Jurkat, Clone E6-1 (cell line): ENCODE results near the gene IGIP.

Experiments
- DNase-seq: peaks from one replicate; pipeline ENCODE4 v3.0.0-alpha.2; 2011; ENCODE audit warnings: low read depth, low spot score
- H3K4me3 ChIP-seq: 2 replicates; pipeline ENCODE4 v1.5.1; 2011; ENCODE audit warnings: mild to moderate bottlenecking, low read length, control low read depth, moderate library complexity

Gene IGIP

GRCh38 chr5:140133514-140134167, 7.9 kb downstream of the IGIP start:
- H3K4me3 ChIP-seq, result no peak overlapping the region
- no peak for DNase-seq

DNA sequence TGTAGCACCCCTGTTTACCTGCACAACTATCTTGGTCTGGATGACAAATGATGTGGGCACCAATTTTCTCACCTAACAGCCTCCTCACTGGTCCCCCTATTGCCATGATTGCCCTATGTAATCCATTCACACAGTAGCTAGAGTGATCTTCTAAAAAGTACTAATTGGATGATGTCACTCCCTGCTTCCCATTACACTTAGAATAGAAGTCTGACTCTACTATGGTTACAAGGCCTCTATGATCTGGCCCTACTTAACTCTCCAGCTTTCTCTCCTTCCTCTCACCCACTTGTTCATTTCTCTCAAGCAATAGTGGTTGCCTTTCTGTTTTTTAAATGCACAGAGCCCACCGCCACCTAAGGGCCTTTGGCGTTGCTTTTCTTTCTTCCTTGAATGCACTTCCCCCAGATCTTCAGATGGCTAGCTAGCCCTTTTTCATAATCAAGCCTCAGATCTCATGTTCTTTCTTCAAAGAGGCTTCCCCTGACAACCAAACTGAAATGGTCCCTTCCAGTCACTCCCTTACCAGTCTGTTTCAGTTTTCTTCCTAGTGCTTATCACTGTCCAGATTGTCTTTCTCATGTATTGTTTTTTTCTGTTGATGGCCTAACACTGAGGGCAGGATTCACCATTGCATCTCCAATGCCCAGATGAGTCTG, 8.7 kb downstream of the IGIP start:
- no peak overlapping the region for H3K4me3 ChIP-seq
- DNase-seq, result no peak

DNA sequence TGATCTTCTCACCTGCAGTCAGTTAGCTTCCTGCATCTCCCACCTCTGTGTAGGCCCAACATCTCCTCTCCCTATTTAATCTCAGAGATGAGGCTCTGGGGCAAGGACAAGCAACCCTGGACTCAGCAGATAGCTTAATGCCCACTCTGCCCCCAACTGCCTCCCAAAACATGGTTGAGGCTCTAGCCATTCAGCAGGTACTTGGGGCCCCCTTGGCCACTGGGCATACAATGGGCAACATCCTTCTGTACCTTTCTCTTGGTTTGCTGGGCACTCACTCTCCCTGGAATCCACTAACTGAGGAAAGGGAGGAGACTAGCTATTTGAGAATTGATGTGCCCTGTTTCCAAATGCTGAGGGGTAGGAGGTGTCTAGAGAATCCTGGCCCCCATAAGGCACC, 9.4 kb downstream of the IGIP start:
- H3K4me3 ChIP-seq, result no peak overlapping the region
- no peak for DNase-seq

GRCh38 chr5:140136624-140137023, 10.9 kb downstream of the IGIP start:
- H3K4me3 ChIP-seq, result no peak overlapping the region
- peak; percentile 61 for DNase-seq

DNA sequence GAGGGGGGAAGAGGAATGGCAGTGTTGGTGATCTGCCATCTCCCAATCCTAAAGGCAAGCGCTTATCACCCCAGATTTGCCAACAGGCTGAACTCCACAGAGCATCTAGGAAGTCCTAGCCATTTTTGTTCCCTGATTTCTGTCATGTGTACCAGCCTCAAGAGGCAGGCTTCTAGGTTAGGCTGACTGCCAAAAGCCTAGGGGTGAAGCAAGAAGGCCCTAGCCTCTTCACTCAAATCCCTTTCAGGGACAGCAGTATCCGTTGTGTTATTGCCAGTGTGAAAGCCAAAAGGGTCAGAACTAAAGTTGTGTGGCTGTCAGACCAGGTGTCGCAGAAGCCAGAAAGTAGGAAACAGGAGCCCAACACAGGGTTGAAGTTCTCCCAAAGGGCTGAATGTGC, 14.7 kb downstream of the IGIP start:
- no peak for DNase-seq
- no peak overlapping the region for H3K4me3 ChIP-seq

DNA sequence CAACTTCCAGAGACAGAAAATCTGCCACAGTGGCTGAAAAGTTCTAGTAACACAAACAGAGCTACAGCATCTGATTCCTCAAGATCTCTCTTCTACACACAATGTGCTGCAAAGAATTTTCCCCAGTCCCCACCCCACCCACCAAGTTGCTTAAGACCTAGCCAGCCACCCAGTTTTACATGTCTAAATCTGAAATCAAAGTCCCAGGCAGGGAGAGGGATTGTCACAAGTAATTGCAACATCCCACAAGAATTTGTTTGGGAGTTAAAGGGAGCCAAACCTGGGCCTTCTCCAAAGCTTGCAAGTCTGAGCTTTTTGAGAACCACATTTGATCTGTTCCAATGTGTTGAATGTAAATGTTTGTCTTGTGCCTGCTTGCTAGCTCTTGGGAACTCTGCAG, 15.5 kb downstream of the IGIP start:
- H3K4me3 ChIP-seq, result no peak overlapping the region
- no peak for DNase-seq

DNA sequence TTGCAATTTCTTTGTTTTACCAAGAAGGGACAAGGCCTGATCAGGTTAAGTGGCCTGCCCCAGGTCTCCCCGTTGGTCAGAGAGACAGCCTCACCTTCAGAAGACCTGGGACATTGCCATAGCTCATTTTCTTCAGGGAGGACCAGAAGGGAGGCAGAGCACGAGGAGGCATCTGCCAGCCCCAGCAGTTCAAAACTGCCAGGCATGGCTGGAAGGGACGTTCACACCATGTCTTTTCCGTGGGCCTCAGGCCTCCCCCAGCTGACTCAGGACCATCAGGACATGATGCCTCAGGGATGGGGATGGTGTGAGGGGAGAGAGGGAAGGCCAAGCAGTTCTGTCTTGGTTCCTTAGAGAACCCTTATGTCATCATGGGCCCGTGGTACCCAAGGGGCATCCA, 16.5 kb downstream of the IGIP start:
- DNase-seq, result no peak
- no peak overlapping the region for H3K4me3 ChIP-seq

- no peak for DNase-seq
- no peak overlapping the region for H3K4me3 ChIP-seq
These were observed 17.1 kb downstream of the IGIP start for GRCh38 chr5:140142856-140143255.

DNA sequence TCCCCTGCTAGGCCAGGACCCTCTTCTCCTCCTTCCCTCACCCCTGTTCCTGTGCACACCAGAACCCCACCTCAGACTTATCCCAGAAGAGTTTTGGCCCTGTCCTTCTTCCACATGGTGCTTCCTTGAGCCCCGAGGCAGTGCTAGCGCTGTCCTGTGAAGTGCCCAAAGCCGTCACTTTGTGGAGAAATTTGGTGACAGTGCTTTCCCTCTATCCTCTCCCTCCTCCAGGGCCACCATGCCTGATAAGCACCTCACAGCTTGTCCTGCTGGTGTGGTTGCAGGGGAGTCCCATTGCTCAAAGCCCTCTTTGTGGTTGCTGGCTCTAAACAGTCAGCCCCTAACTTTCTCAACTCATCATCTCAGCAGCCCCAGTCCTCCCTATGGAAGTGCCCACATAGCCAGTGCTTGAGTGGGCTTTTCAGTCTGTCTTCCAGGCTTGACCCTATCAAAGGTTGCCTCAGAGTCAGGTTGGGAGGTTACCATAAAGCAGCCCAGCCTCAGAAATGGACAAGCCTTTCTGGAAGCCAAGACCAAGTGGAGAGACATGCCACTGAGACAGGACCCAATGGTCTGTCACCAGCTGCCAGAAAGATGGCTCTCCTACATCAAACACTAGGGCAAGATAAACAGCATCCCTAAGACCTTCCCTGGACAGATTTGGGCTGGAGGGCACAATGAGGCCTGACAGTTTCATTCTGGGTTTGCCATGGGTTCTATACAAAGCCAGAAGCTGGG, 18.0 kb downstream of the IGIP start:
- no peak for DNase-seq
- no peak overlapping the region for H3K4me3 ChIP-seq

DNA sequence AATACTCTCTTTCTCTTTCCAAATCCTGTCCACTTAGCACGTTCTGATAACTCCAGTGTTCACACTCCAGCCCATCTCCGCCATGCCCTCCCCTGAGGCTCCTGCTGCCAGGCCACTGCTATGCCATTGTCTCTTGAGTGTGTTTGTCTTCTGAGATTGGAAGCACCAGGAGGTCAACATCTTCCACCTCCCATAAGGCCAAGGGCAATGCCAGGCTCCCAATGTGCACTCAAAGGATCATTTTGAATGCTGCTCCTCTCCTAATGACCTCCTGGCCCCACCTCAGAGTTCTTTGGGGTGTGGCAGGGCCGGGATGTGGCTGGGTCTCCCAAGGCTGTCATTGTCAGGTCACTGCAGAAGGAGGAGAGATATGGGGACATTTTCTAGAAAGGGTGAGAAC, 19.5 kb downstream of the IGIP start:
- no peak overlapping the region for H3K4me3 ChIP-seq
- DNase-seq, result no peak

- no peak for DNase-seq
- no peak overlapping the region for H3K4me3 ChIP-seq
These were observed 20.2 kb downstream of the IGIP start for GRCh38 chr5:140145818-140146522.

- no peak overlapping the region for H3K4me3 ChIP-seq
- no peak for DNase-seq
These were observed 20.7 kb downstream of the IGIP start for GRCh38 chr5:140146523-140146842.

- no peak for DNase-seq
- no peak overlapping the region for H3K4me3 ChIP-seq
These were observed 21.7 kb downstream of the IGIP start for GRCh38 chr5:140147460-140147859.

- no peak for DNase-seq
- no peak overlapping the region for H3K4me3 ChIP-seq
These were observed 22.8 kb downstream of the IGIP start for GRCh38 chr5:140148508-140148907.

- DNase-seq, result no peak
- no peak overlapping the region for H3K4me3 ChIP-seq
These were observed 24.5 kb downstream of the IGIP start for GRCh38 chr5:140150201-140150600.

GRCh38 chr5:140151144-140152021, 25.6 kb downstream of the IGIP start:
- DNase-seq, result no peak
- H3K4me3 ChIP-seq, result no peak overlapping the region

GRCh38 chr5:140152022-140152999, 26.6 kb downstream of the IGIP start:
- DNase-seq, result no peak

DNA sequence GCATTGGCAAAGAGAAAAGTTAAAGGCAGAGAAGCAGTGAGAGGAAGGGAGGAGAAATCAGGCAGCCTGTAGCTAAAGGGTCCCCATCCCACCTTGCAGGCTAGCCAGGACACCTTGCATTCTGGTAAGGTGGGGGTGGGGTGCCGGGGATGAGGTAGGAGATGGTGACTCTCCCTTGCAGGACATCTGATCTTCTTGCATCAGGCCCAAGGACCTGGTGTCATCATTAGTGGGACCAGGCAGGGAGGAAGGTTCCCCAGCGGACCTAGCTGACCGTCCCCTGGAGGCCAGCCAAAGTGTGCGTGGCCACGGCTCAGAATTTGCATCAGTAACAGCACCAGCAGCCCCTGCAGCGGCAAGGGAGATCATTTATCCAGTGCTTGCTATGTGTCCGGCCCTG, 27.5 kb downstream of the IGIP start:
- DNase-seq, result no peak
- no peak overlapping the region for H3K4me3 ChIP-seq

More at GRCh38 chr5:140152022-140152999, 26.6 kb downstream of the IGIP start:
- H3K4me3 ChIP-seq, result no peak overlapping the region
